ENCODE data around the gene PPP1R1C.
"Not testable (repeated sequence)": the region's sequence is repeated elsewhere in the genome, so short reads cannot be mapped to it uniquely, and the experiment has no call there.

The PPP1R1C gene

GRCh38 chr2:181985632-181986205, at the start of gene PPP1R1C:
Gene PPP1R1C (plus strand): TSS chr2:181985853. CDS start chr2:181986111, 258 bp downstream.
- DNase-seq (ENCODE audit: low read depth), result no peak

GRCh38 chr2:181937473-181937872, 48.2 kb upstream of the PPP1R1C start:
- DNase-seq (ENCODE audit: low read depth), result peak; percentile 16

GRCh38 chr2:181943411-181944124, 42.1 kb upstream of the PPP1R1C start:
- DNase-seq (ENCODE audit: low read depth), result no peak

GRCh38 chr2:181944164-181944913, 41.3 kb upstream of the PPP1R1C start:
- no peak for DNase-seq (ENCODE audit: low read depth)

- DNase-seq (ENCODE audit: low read depth), result no peak
These were observed 40.8 kb upstream of the PPP1R1C start for GRCh38 chr2:181944914-181945291.

- DNase-seq (ENCODE audit: low read depth), result no peak
These were observed 39.1 kb upstream of the PPP1R1C start for GRCh38 chr2:181946444-181947127.

GRCh38 chr2:181947273-181947672, 38.4 kb upstream of the PPP1R1C start:
- DNase-seq (ENCODE audit: low read depth), result no peak

GRCh38 chr2:181948227-181948626, 37.4 kb upstream of the PPP1R1C start:
- peak; percentile 6 for DNase-seq (ENCODE audit: low read depth)

- peak; percentile 36 for DNase-seq (ENCODE audit: low read depth)
These were observed 36.6 kb upstream of the PPP1R1C start for GRCh38 chr2:181949047-181949446.

- no peak for DNase-seq (ENCODE audit: low read depth)
These were observed 33.0 kb upstream of the PPP1R1C start for GRCh38 chr2:181952404-181953226.

GRCh38 chr2:181953881-181954537, 31.6 kb upstream of the PPP1R1C start:
- DNase-seq (ENCODE audit: low read depth), result peak; percentile 71

- DNase-seq (ENCODE audit: low read depth), result peak; percentile 34
These were observed 31.1 kb upstream of the PPP1R1C start for GRCh38 chr2:181954538-181954883.

- peak; percentile 87 for DNase-seq (ENCODE audit: low read depth)
These were observed 30.6 kb upstream of the PPP1R1C start for GRCh38 chr2:181955010-181955409.

- DNase-seq (ENCODE audit: low read depth), result not testable (repeated sequence)
These were observed 29.8 kb upstream of the PPP1R1C start for GRCh38 chr2:181955866-181956265.

- no peak for DNase-seq (ENCODE audit: low read depth)
These were observed 28.0 kb upstream of the PPP1R1C start for GRCh38 chr2:181957668-181958067.

- no peak for DNase-seq (ENCODE audit: low read depth)
These were observed 26.9 kb upstream of the PPP1R1C start for GRCh38 chr2:181958726-181959125.

GRCh38 chr2:181959508-181959907, 26.1 kb upstream of the PPP1R1C start:
- DNase-seq (ENCODE audit: low read depth), result peak; percentile 69

- not testable (repeated sequence) for DNase-seq (ENCODE audit: low read depth)
These were observed 24.5 kb upstream of the PPP1R1C start for GRCh38 chr2:181961167-181961566.

GRCh38 chr2:181962142-181962541, 23.5 kb upstream of the PPP1R1C start:
- no peak for DNase-seq (ENCODE audit: low read depth)

- peak; percentile 10 for DNase-seq (ENCODE audit: low read depth)
These were observed 15.4 kb upstream of the PPP1R1C start for GRCh38 chr2:181970160-181970794.

GRCh38 chr2:181971032-181971431, 14.6 kb upstream of the PPP1R1C start:
- no peak for DNase-seq (ENCODE audit: low read depth)
